Lower lobe of right lung (tissue), 2 donors: ENCODE data around the gene VWA8. TPM values are rescaled to one million over a fixed set of nuclear protein-coding genes. Genes with fewer than 3 reads are reported as not detected.

ENCODE experiments used
- ATAC-seq, 2 donors: fragments of 200-7000 bp; cut with Tn5 transposase; one replicate each; pipeline ENCODE4 v1.9.1; 2020 to 2022; ENCODE audit warnings: mild to moderate bottlenecking in 2 of 2, moderate library complexity in 2 of 2
- DNase-seq: peaks from one replicate; pipeline ENCODE4 v3.0.0-alpha.2; 2020
- H3K27ac ChIP-seq: fragments of 200-600 bp; one replicate; pipeline ENCODE4 v1.8.0; 2022
- H3K27me3 ChIP-seq: fragments of 200-600 bp; one replicate; pipeline ENCODE4 v1.8.0; 2022; ENCODE audit warnings: low read depth
- H3K36me3 ChIP-seq: fragments of 200-600 bp; one replicate; pipeline ENCODE4 v1.8.0; 2022; ENCODE audit warnings: mild to moderate bottlenecking
- H3K4me1 ChIP-seq: fragments of 200-600 bp; one replicate; pipeline ENCODE4 v1.8.0; 2022
- H3K4me3 ChIP-seq: fragments of 200-600 bp; one replicate; pipeline ENCODE4 v1.8.0; 2022; ENCODE audit warnings: mild to moderate bottlenecking
- H3K9me3 ChIP-seq: fragments of 200-600 bp; one replicate; pipeline ENCODE4 v1.8.0; 2022
- CTCF ChIP-seq: fragments of 200-600 bp; IDR thresholded peaks from one replicate; pipeline ENCODE4 v1.8.0; 2022; ENCODE audit warnings: antibody characterized with exemption, mild to moderate bottlenecking
- intact Hi-C: fragments of 100-400 bp; cut with DNase I; formaldehyde crosslinking; loops from one replicate; pipeline ENCODE4 v1.11.0; 2022
- total RNA-seq: library from RNA; stranded (reverse); fragmentation: NEBNext Ultra II Directional; extraction: Animal tissue kit (Norgen Biotek cat#: 25700); gene quantifications from one replicate; pipeline ENCODE4 v1.2.1, GENCODE V29; 2021
- donor health status: DM: no; HTN: yes; CAD: no; lungs with severe emphysema.

Gene VWA8
- total RNA-seq, 1 donor from 2014 or later: 18.2 TPM

DNA sequence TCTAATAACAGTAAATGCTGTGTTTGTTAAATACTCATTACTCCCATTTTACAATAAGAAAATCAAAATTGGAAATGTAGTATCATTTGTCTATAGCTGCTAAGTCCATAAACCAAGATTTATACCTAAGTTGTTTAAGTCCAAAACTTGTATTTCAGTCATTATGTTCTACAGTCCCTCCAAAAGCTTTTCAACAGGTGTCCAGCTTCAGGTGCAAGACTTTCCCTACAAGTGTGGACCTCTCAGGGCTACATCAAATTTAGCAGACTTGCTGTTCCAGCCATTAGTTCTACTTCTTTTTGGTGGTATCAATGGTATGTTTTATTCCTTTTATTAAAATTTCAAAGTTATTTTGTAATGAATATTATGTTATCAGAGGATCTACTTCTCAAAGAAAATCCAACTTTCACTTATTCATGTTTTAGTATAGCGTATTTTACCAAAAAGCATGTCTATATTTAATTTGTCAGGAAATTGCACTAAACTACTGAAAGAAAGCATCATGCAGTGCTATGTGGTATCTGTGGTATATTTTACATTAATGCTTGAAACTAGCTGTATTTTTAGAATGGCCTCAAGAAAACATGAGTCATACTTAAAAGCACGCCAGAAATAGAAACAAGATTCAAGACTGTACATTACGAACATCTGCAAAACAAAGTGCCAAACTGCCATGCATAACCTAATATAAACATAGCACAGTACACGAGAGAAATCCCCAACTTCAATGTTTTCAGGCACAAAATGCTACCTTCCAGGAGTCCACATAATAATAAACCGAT is 44.5 kb downstream of the VWA8 start:
- DNase-seq: no peak
- no peak overlapping the region for H3K4me3 ChIP-seq

GRCh38 chr13:41915081-41915480 is 45.8 kb downstream of the VWA8 start:
- no peaks in the 10 kb centered on the region for H3K27me3 ChIP-seq
- DNase-seq (no peak), ATAC-seq (no peak)
- no peak overlapping the region for H3K27ac ChIP-seq
- TF ChIP-seq CTCF: no peak
- intact Hi-C loops: no loop called here
- H3K4me3 ChIP-seq: no peak overlapping the region
- H3K9me3 ChIP-seq: no peaks in the 10 kb centered on the region
- H3K36me3 ChIP-seq: no peaks in the 10 kb centered on the region
- peaks cover 16% of the 10 kb centered on the region for H3K4me1 ChIP-seq

More for the DNA sequence above, 44.5 kb downstream of the VWA8 start:
- ATAC-seq: no peak
- no peak overlapping the region for H3K27ac ChIP-seq
- no peaks in the 10 kb centered on the region for H3K9me3 ChIP-seq
- intact Hi-C loops: no loop called here
- H3K4me1 ChIP-seq: peaks cover 16% of the 10 kb centered on the region
- no peaks in the 10 kb centered on the region for H3K36me3 ChIP-seq
- H3K27me3 ChIP-seq: no peaks in the 10 kb centered on the region
- no peak for TF ChIP-seq CTCF

- DNase-seq: no peak
- intact Hi-C loops: no loop called here
Observed at GRCh38 chr13:41914552-41914951, 46.4 kb downstream of the VWA8 start.

GRCh38 chr13:41909506-41909905 is 51.4 kb downstream of the VWA8 start:
- H3K9me3 ChIP-seq: no peaks in the 10 kb centered on the region

More at GRCh38 chr13:41914552-41914951, 46.4 kb downstream of the VWA8 start:
- ATAC-seq: no peak
- no peaks in the 10 kb centered on the region for H3K9me3 ChIP-seq
- H3K4me1 ChIP-seq: peaks cover 16% of the 10 kb centered on the region
- no peak for TF ChIP-seq CTCF
- H3K4me3 ChIP-seq: no peak overlapping the region
- no peaks in the 10 kb centered on the region for H3K27me3 ChIP-seq
- H3K36me3 ChIP-seq: no peaks in the 10 kb centered on the region
- H3K27ac ChIP-seq: no peak overlapping the region

GRCh38 chr13:41905600-41906254 is 55.2 kb downstream of the VWA8 start:
- Histone ChIP-seq H3K36me3 (peaks cover 16% of the 10 kb centered on the region), H3K27ac (no peak overlapping the region), H3K4me3 (no peak overlapping the region), H3K4me1 (no peaks in the 10 kb centered on the region), H3K9me3 (no peaks in the 10 kb centered on the region), H3K27me3 (no peaks in the 10 kb centered on the region)
- ATAC-seq (peak; percentile 49 to 78), DNase-seq (no peak)
- TF ChIP-seq CTCF: peak; percentile 45
- intact Hi-C loops: no loop called here

More at GRCh38 chr13:41909506-41909905, 51.4 kb downstream of the VWA8 start:
- Histone ChIP-seq H3K4me1 (no peaks in the 10 kb centered on the region), H3K4me3 (no peak overlapping the region), H3K36me3 (peaks cover 16% of the 10 kb centered on the region), H3K27me3 (no peaks in the 10 kb centered on the region), H3K27ac (no peak overlapping the region)
- intact Hi-C loops: no loop called here
- DNase-seq (no peak), ATAC-seq (no peak)
- TF ChIP-seq CTCF: no peak
